Embryonic facial prominence (tissue), 1 donor: Measurements from ENCODE around the gene XIRP2.

Source experiments
- DNase-seq: peaks from one replicate; pipeline ENCODE4 v3.0.0-alpha.2; 2016; ENCODE audit errors: extremely low spot score

XIRP2 gene

GRCh38 chr2:167292430-167293171, 404.3 kb downstream of the XIRP2 start, which contains the start of gene B3GALT1:
TSS of gene B3GALT1 (plus strand) at chr2:167293001.
- DNase-seq = peak; percentile 84

GRCh38 chr2:167293172-167293781, 405.0 kb downstream of the XIRP2 start:
- no peak for DNase-seq

DNA sequence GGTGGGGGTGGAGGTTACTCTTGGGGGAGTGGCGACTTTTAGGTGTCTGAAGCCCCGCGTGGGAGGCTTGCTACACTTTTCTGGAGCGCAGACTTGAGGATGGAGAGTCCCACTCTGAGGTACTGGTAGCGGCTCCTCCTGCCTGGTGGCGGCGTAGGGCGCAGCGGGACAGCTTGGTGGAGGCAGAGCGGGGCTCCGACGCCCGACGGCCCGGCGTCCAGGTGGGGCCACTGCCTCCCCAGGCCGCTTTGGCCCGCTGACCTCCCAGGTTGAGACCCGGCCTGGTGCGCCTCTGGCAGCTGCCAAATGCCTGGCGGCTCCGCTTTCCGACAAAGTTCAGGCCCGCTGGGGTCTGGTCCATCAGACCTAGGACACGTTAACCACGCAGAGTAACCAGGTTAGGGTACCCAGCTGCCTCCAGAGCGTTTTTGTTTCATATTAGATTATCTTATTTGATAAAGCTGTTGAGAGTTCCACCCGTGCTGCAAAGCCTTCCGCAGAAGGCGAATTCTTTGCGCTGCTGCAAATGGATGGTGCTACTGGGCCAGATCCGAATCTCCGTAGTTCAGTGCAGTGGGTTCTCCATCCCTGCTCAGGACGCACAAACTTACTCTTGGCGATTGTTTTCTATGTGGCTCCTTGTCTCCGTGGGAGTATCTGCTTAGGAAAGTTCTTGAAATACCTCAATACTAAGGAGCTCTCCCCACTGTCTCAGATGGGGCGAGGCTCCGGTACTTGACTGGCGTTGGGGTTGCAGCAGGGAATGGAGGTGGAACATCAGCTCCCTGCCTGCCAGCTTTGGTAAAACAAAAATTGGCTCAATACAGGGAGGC, 405.9 kb downstream of the XIRP2 start:
- no peak for DNase-seq

- DNase-seq = no peak
Measured at GRCh38 chr2:167294776-167295140, 406.5 kb downstream of the XIRP2 start.

- no peak for DNase-seq
Measured at GRCh38 chr2:167297292-167297691, 409.0 kb downstream of the XIRP2 start.

- DNase-seq = no peak
Measured at GRCh38 chr2:167298017-167298416, 409.7 kb downstream of the XIRP2 start.
